NCI-H128 (cell line): ENCODE measurements around the gene TAPT1.
"Not testable (repeated sequence)": the region's sequence is repeated elsewhere in the genome, so short reads cannot be mapped to it uniquely, and the experiment has no call there.

Experiments
- DNase-seq: peaks from one replicate; lab custom pipeline; 2025; ENCODE audit not compliant: unreplicated experiment; lab: John Stamatoyannopoulos, UW

The TAPT1 gene

GRCh38 chr4:16176621-16177020, 49.6 kb downstream of the TAPT1 start:
- no peak for DNase-seq

- DNase-seq = no peak
Measured at GRCh38 chr4:16171831-16172230, 54.4 kb downstream of the TAPT1 start.

DNA sequence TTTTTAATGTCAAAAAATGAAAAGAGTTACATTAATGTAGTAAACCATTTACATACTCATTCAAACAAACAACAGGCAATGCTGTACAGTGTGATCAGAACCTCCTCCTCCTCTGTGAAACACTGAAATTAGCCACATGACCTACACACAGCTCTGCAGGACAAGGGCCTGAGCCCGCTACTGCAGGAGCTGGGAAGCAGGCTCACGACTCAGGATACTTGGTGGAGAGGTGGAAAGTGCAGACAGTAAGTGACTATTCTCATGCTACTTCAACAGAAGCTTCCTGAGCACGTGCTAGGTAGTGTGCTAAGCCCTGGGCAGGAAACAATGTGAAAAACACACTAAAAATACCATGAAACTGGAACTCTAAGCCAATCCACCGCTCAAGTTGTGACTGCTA, 56.8 kb downstream of the TAPT1 start:
- DNase-seq = no peak

DNA sequence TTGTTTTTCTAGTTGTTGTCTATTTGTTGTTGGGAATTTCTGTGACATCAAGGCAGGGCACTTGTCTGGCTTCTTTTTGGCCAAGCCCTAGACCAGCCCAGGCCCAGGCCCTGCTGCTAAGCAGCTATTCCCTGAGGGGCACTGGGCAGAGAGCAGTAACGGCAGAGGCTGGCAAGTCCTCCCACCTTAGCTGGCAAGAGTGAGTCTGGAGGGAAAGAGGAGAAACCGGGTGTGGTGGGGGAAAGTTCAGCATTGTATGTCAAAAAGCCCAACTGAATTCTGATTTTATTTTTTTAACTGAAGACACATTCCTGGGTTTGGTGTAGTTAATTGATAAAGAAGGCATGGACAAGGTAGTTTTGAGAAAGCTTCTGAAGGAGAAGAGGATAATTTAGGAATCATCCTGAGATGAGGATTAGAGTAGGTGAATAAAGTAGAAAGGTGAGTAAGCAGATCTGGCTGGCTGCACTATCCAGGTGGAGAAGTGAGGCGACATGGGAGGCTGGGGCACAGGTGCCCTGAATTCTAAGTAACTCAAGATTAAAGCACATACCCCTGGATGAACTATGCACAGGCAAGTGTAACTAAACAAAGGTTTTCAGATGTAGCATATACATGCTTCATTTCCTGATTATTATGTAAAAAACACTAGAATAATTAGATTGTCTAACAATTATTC, 57.4 kb downstream of the TAPT1 start:
- no peak for DNase-seq

DNA sequence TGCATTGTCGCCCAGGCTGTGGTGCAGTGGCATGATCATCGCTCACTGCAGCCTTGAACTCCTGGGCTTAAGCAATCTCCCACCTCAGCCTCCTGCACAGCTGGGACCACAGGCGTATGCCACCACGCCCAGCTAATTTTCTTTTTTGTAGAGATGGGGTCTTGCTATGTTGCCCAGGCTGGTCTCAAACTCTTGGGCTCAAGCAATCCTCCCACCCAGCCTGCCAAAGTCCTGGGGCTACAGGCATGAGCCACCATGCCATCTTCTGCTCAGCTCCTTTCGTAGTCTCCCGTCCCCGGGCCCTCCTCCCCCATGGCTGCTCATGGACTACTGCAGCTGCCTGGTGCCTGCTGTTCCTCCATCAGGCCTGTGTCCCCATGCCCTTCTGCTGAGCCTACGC, 58.1 kb downstream of the TAPT1 start:
- DNase-seq = no peak

- no peak for DNase-seq
Measured at GRCh38 chr4:16165931-16166330, 60.3 kb downstream of the TAPT1 start.

DNA sequence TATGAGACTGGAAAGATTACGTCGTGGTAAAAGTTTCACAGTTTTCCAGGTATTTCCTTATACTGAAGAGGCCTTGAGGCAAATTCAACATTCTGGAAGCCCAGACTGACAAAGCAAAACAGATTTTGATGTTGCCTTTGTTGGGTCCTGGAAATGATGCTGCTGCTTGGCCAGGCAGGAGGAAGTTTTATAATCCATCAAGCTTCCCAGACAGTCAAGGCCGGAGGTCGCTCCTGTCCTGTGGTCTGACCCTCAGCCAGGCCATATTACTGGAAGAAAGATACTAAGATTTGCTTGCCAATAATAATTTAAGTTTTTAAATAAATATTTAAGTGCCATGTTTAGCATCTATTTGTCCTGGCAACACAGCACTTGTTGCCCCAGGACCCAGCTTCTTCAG, 63.4 kb downstream of the TAPT1 start:
- DNase-seq = no peak

- no peak for DNase-seq
Measured at GRCh38 chr4:16161851-16162408, 64.3 kb downstream of the TAPT1 start.

DNA sequence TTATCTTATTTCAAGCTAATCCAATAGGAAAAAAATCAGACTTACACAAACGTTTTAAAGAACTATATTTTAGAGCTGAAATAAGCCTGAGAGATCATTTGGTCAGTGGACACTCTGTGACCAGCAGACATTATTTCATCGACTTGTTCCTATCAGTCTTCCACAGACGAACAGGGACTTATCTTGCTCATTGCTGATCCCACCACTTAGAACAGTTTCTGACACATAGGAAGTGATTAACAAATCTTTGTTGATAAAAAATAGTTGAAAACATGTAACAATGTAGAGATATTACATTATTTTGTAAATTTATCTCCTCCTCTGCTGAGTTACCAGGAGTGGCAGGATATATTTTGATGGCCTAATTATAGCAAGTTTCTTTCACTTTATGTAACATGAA, 65.8 kb downstream of the TAPT1 start:
- no peak for DNase-seq

GRCh38 chr4:16159286-16159685, 67.0 kb downstream of the TAPT1 start:
- no peak for DNase-seq

GRCh38 chr4:16158504-16158852, 67.8 kb downstream of the TAPT1 start:
- no peak for DNase-seq

- DNase-seq = no peak
Measured at GRCh38 chr4:16157609-16158503, 68.4 kb downstream of the TAPT1 start.

GRCh38 chr4:16155528-16156169, 70.6 kb downstream of the TAPT1 start:
- DNase-seq = no peak

DNA sequence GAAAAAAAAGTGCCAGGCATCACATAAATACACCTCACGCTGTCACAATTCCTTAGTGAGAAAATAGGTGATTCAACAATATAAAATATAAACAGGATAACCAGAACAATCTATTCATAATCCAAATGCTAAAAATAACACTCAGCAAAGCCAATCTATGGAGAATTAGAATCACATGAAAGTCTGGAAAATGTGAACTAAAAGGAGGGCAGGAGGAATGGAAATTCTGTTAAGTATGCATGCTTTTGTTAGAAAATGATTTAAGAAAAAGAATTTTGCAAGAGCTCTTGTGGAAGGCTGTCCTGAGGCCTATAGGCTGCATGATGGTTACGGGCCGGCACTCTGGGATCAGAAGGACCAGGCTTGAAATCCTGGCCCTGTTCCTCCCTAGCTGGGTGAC, 71.8 kb downstream of the TAPT1 start:
- DNase-seq = no peak

GRCh38 chr4:16150716-16151115, 75.6 kb downstream of the TAPT1 start:
- DNase-seq = no peak

- DNase-seq = not testable (repeated sequence)
Measured at GRCh38 chr4:16144913-16145312, 81.4 kb downstream of the TAPT1 start.

- DNase-seq = no peak
Measured at GRCh38 chr4:16142598-16143310, 83.5 kb downstream of the TAPT1 start.

DNA sequence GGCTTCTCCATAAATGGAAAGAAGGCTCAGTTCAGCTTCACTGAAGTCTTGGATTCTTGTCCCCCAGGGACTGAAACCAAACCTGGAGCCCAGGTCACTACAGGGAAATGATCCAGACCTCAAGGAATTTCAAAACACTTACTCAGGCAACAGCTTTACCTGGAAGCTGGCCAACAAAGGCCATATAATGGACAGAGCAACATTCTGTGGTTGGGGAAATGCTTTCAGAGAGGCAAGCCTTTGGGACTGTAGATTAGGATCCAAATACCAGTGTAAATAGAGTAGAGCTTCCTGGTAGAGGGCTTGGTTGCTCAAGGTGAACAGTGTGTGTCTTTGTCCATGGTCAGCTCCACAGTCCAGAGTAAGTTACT, 85.4 kb downstream of the TAPT1 start:
- no peak for DNase-seq

- no peak for DNase-seq
Measured at GRCh38 chr4:16140231-16140878, 85.9 kb downstream of the TAPT1 start.

- no peak for DNase-seq
Measured at GRCh38 chr4:16139066-16139945, 87.0 kb downstream of the TAPT1 start.
